K562 (cell line): Measurements from ENCODE around the gene ZBTB24. TPM values are rescaled to one million over a fixed set of nuclear protein-coding genes. Genes with fewer than 3 reads are reported as not detected.

Source experiments
- ATAC-seq: fragments of 200-7000 bp; cut with Tn5 transposase; 3 replicates; pipeline ENCODE4 v1.9.1; 2020; ENCODE audit warnings: moderate library complexity
- BruUV-seq: library from RNA; stranded (reverse); fragments of 400-500 nt; replicated peaks from 2 replicates; lab custom pipeline; 2021; lab: Mats Ljungman, UMichigan
- CTCF ChIA-PET: fragments of 300-600 bp; formaldehyde crosslinking; extraction: SDS; loops from one replicate; lab custom pipeline; 2021; ENCODE audit warnings: low intra/inter-chr PET ratio; lab: Yijun Ruan, JAX
- POLR2A ChIA-PET: fragments of 300-600, 350-650 bp; sonication (Branson Sonifier 250); formaldehyde crosslinking; extraction: SDS; loops from one replicate; lab custom pipeline; 2021; ENCODE audit warnings: antibody characterized with exemption, inconsistent platforms; lab: Yijun Ruan, JAX
- DNase-seq, 4 experiments: peaks; one replicate each; pipeline versions ENCODE4 v3.0.0 to v3.0.0-alpha.2; 2011 to 2018; ENCODE audit warnings: low spot score in 3 of 4, mixed read lengths in 3 of 4; ENCODE audit errors: extremely low read depth in 1 of 4
- FAIRE-seq: peaks from 2 replicates; lab custom pipeline; 2011; peaks lifted over from hg19 to GRCh38; lab: Jason Lieb, UNC
- H2AFZ ChIP-seq: 2 replicates; pipeline ENCODE4 v1.6.0; 2011; ENCODE audit warnings: low read depth, low read length, control low read depth, inconsistent platforms
- H3K27ac ChIP-seq: fragments of 200-600 bp; 3 replicates; pipeline ENCODE4 v1.8.0; 2011; ENCODE audit warnings: low read depth, mild to moderate bottlenecking, control low read depth, inconsistent platforms, low read length, moderate library complexity, mixed read lengths; ENCODE audit errors: extremely low read depth
- H3K27me3 ChIP-seq, 2 experiments: fragments of 300-600 bp in 1 of 2; 2 replicates in 1 of 2; 3 replicates in 1 of 2; pipeline versions ENCODE4 v1.6.0 to v1.8.0; 2011; ENCODE audit warnings: inconsistent platforms in 2 of 2, low read length in 2 of 2, mild to moderate bottlenecking in 1 of 2, mixed read lengths in 1 of 2, moderate library complexity in 1 of 2; ENCODE audit not compliant: control insufficient read depth in 2 of 2, insufficient read depth in 2 of 2
- H3K36me3 ChIP-seq: fragments of 300-600 bp; 3 replicates; pipeline ENCODE4 v1.8.0; 2011; ENCODE audit warnings: mild to moderate bottlenecking, low read length, inconsistent platforms; ENCODE audit not compliant: control insufficient read depth, insufficient read depth
- H3K4me1 ChIP-seq, 2 experiments: fragments of 200-600 bp in 1 of 2; replicated peaks in 1 of 2; 2 replicates in 1 of 2; 3 replicates in 1 of 2; pipeline versions ENCODE4 v1.5.1 to v1.8.0; 2011; ENCODE audit warnings: inconsistent platforms in 2 of 2, low read length in 2 of 2, mild to moderate bottlenecking in 1 of 2, mixed read lengths in 1 of 2, moderate library complexity in 1 of 2; ENCODE audit not compliant: control insufficient read depth in 2 of 2, insufficient read depth in 2 of 2
- H3K4me2 ChIP-seq: 2 replicates; pipeline ENCODE4 v1.6.1; 2011; ENCODE audit warnings: low read length, control low read depth, inconsistent platforms, mixed read lengths; ENCODE audit not compliant: insufficient read depth
- H3K4me3 ChIP-seq: fragments of 200-600 bp; sonication (generic), shearing (Covaris generic); 2 replicates; pipeline ENCODE4 v1.5.1; 2016; ENCODE audit warnings: control low read depth, inconsistent platforms
- H3K79me2 ChIP-seq: fragments of 200-600 bp; 3 replicates; pipeline ENCODE4 v1.8.0; 2011; ENCODE audit warnings: low read length, inconsistent platforms; ENCODE audit not compliant: control insufficient read depth, insufficient read depth
- H3K9ac ChIP-seq, 2 experiments: 2 replicates each; pipeline versions ENCODE4 v1.6.0 to v1.6.1; 2011; ENCODE audit warnings: low read depth in 2 of 2, low read length in 2 of 2, control low read depth in 1 of 2, inconsistent platforms in 1 of 2, mild to moderate bottlenecking in 1 of 2, mixed read lengths in 1 of 2; ENCODE audit not compliant: insufficient read depth in 1 of 2
- H3K9me1 ChIP-seq: one replicate; pipeline ENCODE4 v1.6.0; 2011; ENCODE audit warnings: inconsistent platforms, mild to moderate bottlenecking, low read length, moderate library complexity; ENCODE audit not compliant: control insufficient read depth, insufficient read depth
- H3K9me3 ChIP-seq: replicated peaks from 2 replicates; pipeline ENCODE4 v1.5.1; 2011; ENCODE audit warnings: low read depth, low read length, inconsistent platforms; ENCODE audit not compliant: control insufficient read depth, insufficient read depth
- H4K20me1 ChIP-seq: replicated peaks from 2 replicates; pipeline ENCODE4 v1.6.1; 2011; ENCODE audit warnings: low read length, inconsistent platforms, mixed read lengths; ENCODE audit not compliant: control insufficient read depth, insufficient read depth
- C11orf30 ChIP-seq: fragments of 450-650 bp; IDR thresholded peaks from 2 replicates; pipeline ENCODE4 v1.6.1; 2016; ENCODE audit warnings: low read depth, mild to moderate bottlenecking
- CEBPZ ChIP-seq: fragments of 150-350 bp; IDR thresholded peaks from 2 replicates; pipeline ENCODE4 v1.6.1; 2014; ENCODE audit warnings: low read depth, mild to moderate bottlenecking, low read length, borderline replicate concordance
- CHD4 ChIP-seq: fragments of 200-600 bp; sonication (generic); IDR thresholded peaks from 3 replicates; pipeline ENCODE4 v1.6.1; 2012; ENCODE audit warnings: low read depth, mild to moderate bottlenecking, mixed read lengths, low read length, inconsistent platforms; ENCODE audit not compliant: insufficient read depth, insufficient replicate concordance, poor library complexity, severe bottlenecking
- KLF16 ChIP-seq: IDR thresholded peaks from 2 replicates; pipeline ENCODE4 v1.6.1; 2016; ENCODE audit warnings: antibody characterized with exemption
- MCM7 ChIP-seq, 2 experiments: fragments of 450-650 bp; IDR thresholded peaks; 2 replicates each; pipeline ENCODE4 v1.6.1; 2016 to 2018
- NCOR1 ChIP-seq: fragments of 450-650 bp; IDR thresholded peaks from 2 replicates; pipeline ENCODE4 v1.6.1; 2016; ENCODE audit warnings: mild to moderate bottlenecking, moderate library complexity
- RBM39 ChIP-seq: fragments of 200-400 bp; formaldehyde crosslinking; optimal IDR thresholded peaks from 2 replicates; pipeline ENCODE3; 2018; ENCODE audit warnings: low read depth, low read length
- SMARCA4 ChIP-seq: fragments of 450-650 bp; IDR thresholded peaks from 2 replicates; pipeline ENCODE4 v1.6.1; 2016
- TAF15 ChIP-seq: fragments of 200-400 bp; formaldehyde crosslinking; IDR thresholded peaks from 2 replicates; pipeline ENCODE4 v1.6.1; 2017; ENCODE audit warnings: mild to moderate bottlenecking, low read depth, low read length, moderate library complexity
- TAL1 ChIP-seq: fragments of 450-650 bp; IDR thresholded peaks from 2 replicates; pipeline ENCODE4 v1.6.1; 2016; ENCODE audit warnings: mild to moderate bottlenecking
- TCF3 ChIP-seq: sonication (generic); formaldehyde crosslinking; IDR thresholded peaks from 2 replicates; pipeline ENCODE4 v1.4.0; 2020; ENCODE audit warnings: mild to moderate bottlenecking, missing genetic modification reagents
- TEAD1 ChIP-seq, 2 experiments: fragments of 450-650 bp in 1 of 2; sonication (generic) in 1 of 2; formaldehyde crosslinking; IDR thresholded peaks; 2 replicates each; pipeline versions ENCODE4 v1.4.0 to v1.8.0; 2020 to 2022; ENCODE audit warnings: mild to moderate bottlenecking in 2 of 2, missing genetic modification reagents in 1 of 2
- ZFP30 ChIP-seq: fragments of 250-450 bp; sonication (Bioruptor Pico); IDR thresholded peaks from 2 replicates; pipeline ENCODE4 v1.8.0; 2022; ENCODE audit warnings: moderate library complexity, mild to moderate bottlenecking, inconsistent platforms, borderline replicate concordance
- ZNF133 ChIP-seq: fragments of 250-450 bp; sonication (Bioruptor Pico); IDR thresholded peaks from 2 replicates; pipeline ENCODE4 v1.4.0; 2020; ENCODE audit warnings: mild to moderate bottlenecking
- ZNF277 ChIP-seq: fragments of 250-450 bp; sonication (Bioruptor Pico); IDR thresholded peaks from 2 replicates; pipeline ENCODE4 v1.8.0; 2022; ENCODE audit warnings: inconsistent platforms, mild to moderate bottlenecking, moderate library complexity, borderline replicate concordance
- ZNF316 ChIP-seq: fragments of 450-650 bp; IDR thresholded peaks from 2 replicates; pipeline ENCODE4 v1.6.1; 2016
- WGBS: fragments of 100-300 bp; shearing (Covaris generic); methylation state at CpG from one replicate; pipeline ENCODE4 v1.1.6; 2016; ENCODE audit warnings: low coverage, mixed read lengths; ENCODE audit not compliant: insufficient coverage; ENCODE audit errors: missing lambda C conversion rate; 5-methylcytosine and 5-hydroxymethylcytosine counted together
- in situ Hi-C: fragments of 300-500 bp; cut with MboI; formaldehyde crosslinking; loops from 4 replicates; pipeline ENCODE4 v1.15.0; 2018; ENCODE audit warnings: inconsistent platforms, mixed read lengths
- intact Hi-C: fragments of 100-400 bp; cut with micrococcal nuclease; formaldehyde crosslinking; loops from 2 replicates; pipeline ENCODE4 v1.14.2; 2022
- polyA plus RNA-seq, 8 experiments: library from polyadenylated mRNA; depleted of rRNA in 4 of 8; stranded (reverse) in 5 of 8; unstranded in 3 of 8; fragments of >200 nt; fragmentation: Nextera tagmentation in 2 of 8; fragmentation: Illumina TruSeq in 1 of 8; extraction: Ambion mirVana in 2 of 8; extraction: Trizol in 1 of 8; gene quantifications; 2 replicates each; pipeline versions ENCODE4 v1.2.1 to v1.2.3, GENCODE V29; 2011 to 2014; ENCODE audit warnings: inconsistent platforms in 1 of 8, missing spikeins in 1 of 8
- total RNA-seq, 7 experiments: library from RNA; depleted of rRNA in 6 of 7; stranded (reverse); fragments of >200 nt in 6 of 7; fragmentation: Illumina TruSeq in 2 of 7; extraction: Trizol in 2 of 7; gene quantifications; 2 replicates each; pipeline versions ENCODE4 v1.2.1 to v1.2.3, GENCODE V29; 2011 to 2021; ENCODE audit warnings: low replicate concordance in 1 of 7

ZBTB24 gene
- total and polyA plus RNA-seq, 9 of the 15 experiments (the other 6 are each of a cell fraction or from before 2014, with no cell fraction given), result 2.0 to 16.7 (median 8.3) TPM

- H3K27me3 ChIP-seq, result no peaks in the 10 kb centered on the region
- no peak overlapping the region for H3K9ac ChIP-seq
- H3K4me2 ChIP-seq, result no peak overlapping the region
- H3K9me3 ChIP-seq, result no peaks in the 10 kb centered on the region
- H3K27ac ChIP-seq, result no peak overlapping the region
- no TSS peak for BruUV-seq
- H3K79me2 ChIP-seq, result peaks cover 2% of the 10 kb centered on the region; the same call in 1 of the 3 replicates
- DNase-seq, result no peak
- H3K4me3 ChIP-seq, result no peak overlapping the region
- POLR2A ChIA-PET, result interaction anchor here (0.6 to 1.7 kb wide), 6 partner anchors 8 to 79 kb away, joined by 3 to 5 read pairs (median 3); no protein-coding TSS in a partner anchor
- no peak for ATAC-seq
- no peaks in the 10 kb centered on the region for H3K9me1 ChIP-seq
- H3K36me3 ChIP-seq, result peaks cover 38% of the 10 kb centered on the region
- intact Hi-C loops, result no loop called here
- 69% methylated on average over 2 of the region's 3 CpGs for WGBS
- in situ Hi-C loops, result no loop called here
- TF ChIP-seq ZNF277 (CRISPR knock-in tag), result no peak
- no peak for TF ChIP-seq ZFP30
- peak; percentile 17; the same call in 1 of the 2 replicates for TF ChIP-seq C11orf30
- TF ChIP-seq TAF15, result no peak
- no peak for TF ChIP-seq KLF16
- peak; percentile 47 for TF ChIP-seq ZNF316
- TF ChIP-seq MCM7 (IDR thresholded peaks at IDR 0.05), result no peak
- no peak for TF ChIP-seq CEBPZ
- no peak for TF ChIP-seq CHD4
- TF ChIP-seq TAL1, result 0 out of 2 replicates have a peak, but pooled peaks have one; percentile 7
- TF ChIP-seq ZNF133 (CRISPR knock-in tag), result no peak
- no peak for TF ChIP-seq NCOR1
- TF ChIP-seq RBM39, result no peak
- no peak for TF ChIP-seq SMARCA4
- TF ChIP-seq TCF3 (CRISPR knock-in tag), result 0 out of 2 replicates have a peak, but pooled peaks have one; percentile 13
- no peak for TF ChIP-seq TEAD1 (CRISPR knock-in tag; IDR thresholded peaks at IDR 0.05)
- H3K4me1 ChIP-seq, result peaks cover 5 to 14% of the 10 kb centered on the region in 2 experiments; a peak in 4 of 5 replicates
- CTCF ChIA-PET, result no interaction called here
- H4K20me1 ChIP-seq, result no peaks in the 10 kb centered on the region
- no peak overlapping the region for H2AFZ ChIP-seq
- FAIRE-seq, result no peak
These were observed 22.7 kb downstream of the ZBTB24 start for GRCh38 chr6:109460161-109460829.
